Gastrocnemius medialis (tissue), 4 donors: ENCODE data around the gene RSAD2. TPM values are rescaled to one million over a fixed set of nuclear protein-coding genes. Genes with fewer than 3 reads are reported as not detected.

Experiments used
- ATAC-seq, 2 donors: fragments of 150-250 bp; one replicate each; pipeline ENCODE4 v1.9.1; 2016
- DNase-seq, 2 donors: peaks; one replicate each; pipeline ENCODE4 v3.0.0-alpha.2; 2019
- H3K27ac ChIP-seq, 4 donors: fragments of 200-600 bp; sonication (generic); 1 replicate in 1 of 4; 2 replicates in 3 of 4; pipeline ENCODE4 v1.5.1; 2016 to 2018; ENCODE audit warnings: mild to moderate bottlenecking in 2 of 4, moderate library complexity in 1 of 4
- H3K27me3 ChIP-seq, 3 donors: fragments of 200-600 bp; sonication (generic) in 2 of 3; 1 replicate in 1 of 3; 2 replicates in 2 of 3; pipeline versions ENCODE4 v1.5.1 to v1.6.0; 2016 to 2019; ENCODE audit warnings: mild to moderate bottlenecking in 1 of 3, moderate library complexity in 1 of 3
- H3K36me3 ChIP-seq, 2 donors: fragments of 200-600 bp; sonication (generic) in 1 of 2; one replicate each; pipeline ENCODE4 v1.5.1; 2017 to 2018
- H3K4me1 ChIP-seq, 2 donors: fragments of 200-600 bp; sonication (generic) in 1 of 2; one replicate each; pipeline ENCODE4 v1.5.1; 2016 to 2017; ENCODE audit warnings: mild to moderate bottlenecking in 2 of 2
- H3K4me3 ChIP-seq, 4 donors: fragments of 200-600 bp; sonication (generic) in 3 of 4; 1 replicate in 1 of 4; 2 replicates in 3 of 4; pipeline ENCODE4 v1.5.1; 2016 to 2019; ENCODE audit warnings: mild to moderate bottlenecking in 2 of 4
- H3K9me3 ChIP-seq, 3 donors: fragments of 200-600 bp; sonication (generic) in 2 of 3; 1 replicate in 1 of 3; 2 replicates in 2 of 3; pipeline ENCODE4 v1.5.1; 2016 to 2019
- CTCF ChIP-seq, 5 experiments: fragments of 450-650 bp in 3 of 5; fragments of 200-600 bp in 2 of 5; sonication (generic) in 2 of 5; IDR thresholded peaks in 4 of 5; conservative IDR thresholded peaks in 1 of 5; 1 replicate in 4 of 5; 2 replicates in 1 of 5; pipeline ENCODE4 v1.5.1; 2016 to 2019; ENCODE audit warnings: antibody characterized with exemption in 5 of 5, mild to moderate bottlenecking in 3 of 5, moderate library complexity in 3 of 5
- POLR2A ChIP-seq, 2 donors: fragments of 450-650 bp; IDR thresholded peaks; one replicate each; pipeline ENCODE4 v1.6.1; 2017; ENCODE audit warnings: antibody characterized with exemption in 2 of 2, mild to moderate bottlenecking in 2 of 2, moderate library complexity in 2 of 2
- in situ Hi-C, 4 donors: fragments of 200-750 bp; cut with MboI; loops; one replicate each; pipeline versions ENCODE4 v1.15.0 to v1.8.0; 2017; ENCODE audit warnings: low sequenced_read_pairs in 4 of 4
- intact Hi-C: fragments of 100-400 bp; cut with DNase I; formaldehyde crosslinking; loops from one replicate; pipeline ENCODE4 v1.15.1; 2023; ENCODE audit warnings: low total_unique reads
- total RNA-seq, 4 donors: library from RNA; depleted of rRNA; stranded (reverse); fragments of >200 nt; gene quantifications; one replicate each; pipeline versions ENCODE4 v1.1.0 to v1.2.3, GENCODE V29; 2016

RSAD2 gene
- total RNA-seq, 4 donors from 2014 or later, result 1.2 to 4.2 (median 2.9) TPM

DNA sequence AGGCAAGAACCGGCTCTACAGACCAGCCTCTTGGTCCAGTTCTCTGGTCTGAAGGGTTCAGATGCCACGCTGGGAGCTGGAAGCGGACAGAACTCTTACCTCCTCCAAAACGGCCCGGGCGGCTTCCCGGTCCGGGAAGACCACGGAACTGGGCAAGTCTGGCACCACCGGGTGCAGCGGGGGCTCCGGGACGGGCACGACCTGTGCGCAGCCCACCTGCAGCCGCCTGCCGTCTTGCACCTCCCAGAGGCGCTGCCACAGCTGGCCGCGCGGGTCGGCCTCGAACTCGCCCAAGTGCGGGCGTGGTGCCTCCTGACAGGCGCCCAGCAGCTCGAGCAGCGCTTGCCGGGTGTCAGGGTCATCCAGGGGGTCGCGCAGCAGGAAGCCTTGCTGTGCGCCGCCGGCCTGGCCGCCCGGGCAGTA lies 12.6 kb upstream of the RSAD2 start:
- Histone ChIP-seq H3K36me3 (peaks cover 0 to 5% of the 10 kb centered on the region in 2 donors), H3K4me1 (peaks cover 6 to 12% of the 10 kb centered on the region in 2 donors), H3K4me3 (peak overlapping the region; percentile 64 to 98 (median 74)), H3K27ac (peak overlapping the region; percentile 19 to 80 (median 60)), H3K9me3 (no peaks in the 10 kb centered on the region), H3K27me3 (no peaks in the 10 kb centered on the region)
- in situ Hi-C loops (no loop called here), intact Hi-C loops (no loop called here)
- TF ChIP-seq CTCF (IDR thresholded peaks at IDR 0.05 in 4 of 5, conservative IDR thresholded peaks at IDR 0.05 in 1 of 5) (no peak), POLR2A (IDR thresholded peaks at IDR 0.05) (no peak)
- peak in 1 of 2 donors; percentile 11 for ATAC-seq
- no peak for DNase-seq

GRCh38 chr2:6865346-6866274 lies 12.0 kb upstream of the RSAD2 start, which contains the start of gene CMPK2:
TSS of gene CMPK2 (minus strand) at chr2:6865907. CDS start at chr2:6865696, 211 bp downstream.
- peak within 1 kb of the TSS; percentile 47 to 80 (median 70) for H3K27ac ChIP-seq
- H3K9me3 ChIP-seq, result no peaks in the 10 kb centered on the region
- no peaks in the 10 kb centered on the region for H3K27me3 ChIP-seq
- no peaks in the 10 kb centered on the region for H3K36me3 ChIP-seq
- intact Hi-C loops, result no loop called here
- H3K4me1 ChIP-seq, result peaks cover 6 to 12% of the 10 kb centered on the region in 2 donors
- H3K4me3 ChIP-seq, result peak within 1 kb of the TSS; percentile 64 to 98 (median 74)
- TF ChIP-seq POLR2A (IDR thresholded peaks at IDR 0.05) (peak; percentile 26 to 51), CTCF (IDR thresholded peaks at IDR 0.05 in 4 of 5, conservative IDR thresholded peaks at IDR 0.05 in 1 of 5) (peak in 1 of 5 experiments; percentile 38)
- ATAC-seq (peak; percentile 66 to 76), DNase-seq (peak in 1 of 2 donors; percentile 40)
- in situ Hi-C loops, result no loop called here

- intact Hi-C loops, result no loop called here
- Histone ChIP-seq H3K27ac (peak overlapping the region in 3 of 4 donors; percentile 47 to 80 (median 72)), H3K9me3 (no peaks in the 10 kb centered on the region), H3K27me3 (no peaks in the 10 kb centered on the region), H3K4me1 (peaks cover 6 to 12% of the 10 kb centered on the region in 2 donors), H3K4me3 (peak overlapping the region; percentile 64 to 98 (median 74)), H3K36me3 (no peaks in the 10 kb centered on the region)
- ATAC-seq, result peak in 1 of 2 donors; percentile 32
- TF ChIP-seq CTCF (IDR thresholded peaks at IDR 0.05 in 4 of 5, conservative IDR thresholded peaks at IDR 0.05 in 1 of 5) (peak in 1 of 5 experiments; percentile 38), POLR2A (IDR thresholded peaks at IDR 0.05) (no peak)
- in situ Hi-C loops, result no loop called here
- no peak for DNase-seq
Measured at GRCh38 chr2:6866275-6866671, 11.3 kb upstream of the RSAD2 start.

- in situ Hi-C loops, result no loop called here
- TF ChIP-seq CTCF (IDR thresholded peaks at IDR 0.05 in 4 of 5, conservative IDR thresholded peaks at IDR 0.05 in 1 of 5) (no peak), POLR2A (IDR thresholded peaks at IDR 0.05) (no peak)
- no peak overlapping the region for H3K4me3 ChIP-seq
- H3K36me3 ChIP-seq, result no peaks in the 10 kb centered on the region
- peaks cover 6 to 12% of the 10 kb centered on the region in 2 donors for H3K4me1 ChIP-seq
- intact Hi-C loops, result no loop called here
- no peaks in the 10 kb centered on the region for H3K9me3 ChIP-seq
- DNase-seq (no peak), ATAC-seq (no peak)
- H3K27ac ChIP-seq, result no peak overlapping the region
- H3K27me3 ChIP-seq, result no peaks in the 10 kb centered on the region
Measured at GRCh38 chr2:6866982-6867381, 10.6 kb upstream of the RSAD2 start.
